Suppressor macrophage (primary cell): ENCODE measurements around the gene ZBTB38.

Source experiments
- DNase-seq, 4 experiments: peaks; one replicate each; pipeline ENCODE4 v3.0.0-alpha.2; 2020 to 2022

Gene ZBTB38

DNA sequence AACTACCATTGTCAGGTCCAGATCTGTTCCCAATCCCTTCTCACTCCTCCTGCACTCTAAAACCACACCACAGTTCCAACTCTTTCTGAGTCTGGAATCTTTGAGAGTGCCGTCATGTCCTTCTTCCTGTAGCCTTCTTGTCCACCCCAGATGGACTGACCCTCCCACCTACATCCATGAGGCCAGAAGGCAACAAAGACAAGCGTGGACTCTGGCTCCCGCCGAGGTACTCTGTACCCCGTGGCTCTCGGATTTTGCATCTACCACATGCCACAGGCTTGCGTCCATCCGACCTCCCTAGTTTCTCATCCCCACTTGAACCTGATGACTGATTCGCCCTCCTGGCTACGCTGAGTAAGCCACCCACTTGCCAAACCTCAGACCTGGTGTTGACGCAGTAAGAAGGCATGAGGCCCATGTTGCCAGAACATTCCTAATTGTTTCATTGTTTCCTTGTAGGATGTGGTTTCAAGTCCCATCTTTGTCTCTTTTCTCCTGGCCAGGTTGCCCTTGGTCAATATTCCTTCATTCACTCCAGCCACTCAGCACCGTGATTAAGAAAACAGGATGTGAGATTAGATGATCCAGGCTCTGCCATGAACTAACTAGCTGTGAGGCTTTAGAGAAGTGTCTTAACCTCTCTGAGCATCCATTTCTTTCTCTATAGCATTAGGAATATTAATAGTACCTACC lies 1.1 kb upstream of the ZBTB38 start:
- peak in 1 of 4 experiments; percentile 6 for DNase-seq

DNA sequence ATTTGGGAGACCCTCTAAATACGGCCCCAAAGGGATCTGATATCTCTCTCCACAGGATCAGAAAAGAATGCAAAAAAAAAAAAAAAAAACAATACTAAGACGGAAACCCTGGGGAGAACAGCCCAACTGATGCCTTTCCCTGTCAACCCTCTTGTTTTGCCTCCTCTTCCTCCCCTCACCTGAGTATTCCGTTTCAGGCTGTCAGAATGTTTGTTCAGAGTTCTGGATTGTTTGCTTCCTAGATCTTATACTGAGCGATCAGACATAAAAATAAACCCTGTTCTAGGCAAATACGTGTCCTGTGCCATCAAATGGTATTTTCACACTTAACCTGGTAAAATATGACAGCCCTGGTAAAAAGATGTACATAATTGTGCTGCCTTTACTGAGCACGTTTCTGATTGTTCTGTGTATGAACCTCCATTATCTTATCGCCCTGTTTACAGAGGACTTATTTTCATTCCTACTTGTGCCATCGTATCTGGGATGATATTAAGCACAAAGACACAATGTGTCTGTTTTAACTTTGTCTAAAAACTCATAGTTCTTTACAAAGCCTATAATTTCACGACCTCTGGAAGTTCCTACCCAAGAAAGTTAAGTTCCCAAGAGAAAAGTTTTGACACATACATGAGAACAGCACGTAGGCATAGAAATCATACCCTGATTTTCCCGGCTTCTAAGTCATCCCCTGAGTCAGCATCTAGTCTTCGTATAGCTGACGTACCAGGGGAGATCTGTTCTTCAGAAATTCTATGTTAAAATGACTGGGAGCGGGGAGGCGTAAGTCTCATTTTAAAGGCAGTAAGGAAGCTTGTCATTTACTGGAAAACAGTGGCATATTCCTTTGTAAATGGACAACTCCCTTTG lies 856 bp downstream of the ZBTB38 start:
- DNase-seq: no peak

DNA sequence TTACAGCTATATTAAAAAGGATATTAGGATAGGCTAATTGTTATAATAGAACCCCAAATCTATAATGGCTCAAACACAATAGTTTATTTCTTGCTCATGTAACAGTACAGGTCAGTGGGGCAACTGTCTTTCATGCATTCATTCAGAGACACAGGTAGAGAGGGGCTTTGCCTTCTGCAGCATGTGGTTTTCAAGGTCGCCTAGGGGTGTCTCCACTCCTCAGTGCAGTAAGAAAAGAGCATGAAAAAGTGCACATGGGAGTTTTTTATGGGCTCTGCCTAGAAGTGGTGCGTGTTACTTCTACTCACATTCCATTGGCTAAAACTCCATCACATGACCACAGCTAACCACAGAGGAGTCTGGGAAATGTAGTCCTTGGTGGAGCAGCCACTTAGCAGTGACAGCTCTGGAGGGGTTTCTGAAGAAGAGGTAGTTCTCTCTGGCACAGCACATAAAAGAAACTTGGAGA lies 1.8 kb downstream of the ZBTB38 start:
- peak; percentile 48 to 73 (median 64) for DNase-seq

DNA sequence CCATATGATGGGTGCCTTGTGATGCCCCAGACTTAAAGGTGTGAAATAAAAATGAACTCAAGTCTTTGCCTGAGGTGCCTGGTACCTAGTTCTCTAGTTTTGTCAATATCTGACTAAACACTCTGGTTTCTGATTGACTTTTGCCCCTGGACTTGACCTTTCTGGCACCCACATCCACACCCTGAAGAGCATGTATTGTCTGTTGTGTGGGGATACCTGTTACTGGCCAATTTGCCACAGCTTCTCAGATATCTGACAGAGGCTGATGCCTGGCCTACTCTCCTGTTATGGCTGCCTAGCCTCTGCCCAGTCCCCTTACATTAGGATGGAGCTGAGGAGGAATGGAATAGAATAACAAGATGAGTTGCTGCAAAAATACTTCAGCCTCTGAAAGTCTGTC lies 3.6 kb downstream of the ZBTB38 start:
- no peak for DNase-seq

DNA sequence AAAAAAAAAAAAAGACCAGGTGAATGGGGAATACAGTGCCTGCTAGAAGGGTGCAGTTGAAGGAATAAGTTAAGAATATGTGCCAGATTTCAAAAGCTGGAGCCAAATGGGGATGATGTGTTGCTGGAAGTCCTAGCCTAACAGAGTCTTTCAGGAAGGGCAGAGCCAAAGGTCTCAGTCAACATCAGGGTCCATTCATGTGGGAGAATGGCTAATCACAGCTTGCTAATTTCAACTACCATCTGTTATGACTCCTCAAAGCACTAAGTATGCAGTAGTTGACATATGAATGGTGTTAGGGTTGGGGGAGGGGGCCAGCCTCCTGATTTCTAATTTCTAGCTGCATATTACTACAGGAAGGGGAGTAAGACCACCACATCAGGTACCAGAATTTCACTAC lies 4.4 kb downstream of the ZBTB38 start:
- no peak for DNase-seq

DNA sequence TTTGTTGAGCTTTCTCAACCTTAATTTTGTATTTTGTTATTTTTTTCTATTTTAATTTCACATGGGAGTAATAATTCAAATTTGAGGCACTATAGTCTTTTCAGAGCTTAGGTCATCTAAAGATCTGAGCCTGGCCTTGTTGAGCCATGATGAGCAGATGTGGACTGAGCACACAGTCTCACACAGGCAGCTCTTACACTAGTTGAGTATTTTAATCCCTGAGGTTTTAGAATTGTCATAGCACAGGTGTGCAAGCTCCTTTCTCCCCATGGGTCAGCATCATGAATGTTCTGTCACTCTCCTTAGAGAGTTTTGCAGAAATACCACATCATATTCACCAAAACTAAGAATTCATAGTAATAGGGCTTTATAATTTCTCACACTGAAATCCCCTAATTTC lies 4.9 kb downstream of the ZBTB38 start:
- DNase-seq: no peak

DNA sequence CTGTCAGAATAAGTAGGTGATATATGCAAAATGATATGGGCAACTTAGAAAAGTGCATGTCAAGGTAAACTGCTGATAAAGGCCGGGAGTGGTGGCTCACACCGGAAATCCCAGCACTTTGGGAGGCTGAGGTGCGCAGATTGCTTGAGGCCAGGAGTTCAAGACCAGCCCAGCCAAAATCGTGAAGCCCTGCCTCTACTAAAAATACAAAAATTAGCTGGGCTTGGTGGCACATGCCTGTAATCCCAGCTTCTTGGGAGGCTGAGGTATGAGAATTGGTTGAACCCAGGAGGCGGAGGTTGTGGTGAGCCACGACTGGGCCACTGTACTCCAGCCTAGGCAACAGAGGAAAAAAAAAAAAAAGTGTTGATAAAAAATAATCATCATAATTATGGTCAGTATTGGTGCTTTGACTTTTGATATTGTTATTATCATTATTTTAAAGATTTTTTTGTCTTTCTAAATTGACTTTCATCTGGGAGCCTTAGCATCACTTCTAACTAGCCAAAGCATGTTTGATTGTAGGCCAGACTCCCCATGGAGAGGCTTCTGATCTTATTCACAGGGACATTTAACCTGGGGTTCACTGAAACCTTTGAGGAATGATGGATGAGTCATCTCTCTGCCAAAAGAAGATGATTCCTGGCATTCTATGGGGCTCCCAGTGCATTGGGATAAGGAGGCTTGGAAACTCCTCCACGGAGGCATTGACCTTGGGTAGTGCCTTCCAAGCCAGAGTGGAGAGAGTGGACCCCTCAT lies 5.6 kb downstream of the ZBTB38 start:
- DNase-seq: no peak

DNA sequence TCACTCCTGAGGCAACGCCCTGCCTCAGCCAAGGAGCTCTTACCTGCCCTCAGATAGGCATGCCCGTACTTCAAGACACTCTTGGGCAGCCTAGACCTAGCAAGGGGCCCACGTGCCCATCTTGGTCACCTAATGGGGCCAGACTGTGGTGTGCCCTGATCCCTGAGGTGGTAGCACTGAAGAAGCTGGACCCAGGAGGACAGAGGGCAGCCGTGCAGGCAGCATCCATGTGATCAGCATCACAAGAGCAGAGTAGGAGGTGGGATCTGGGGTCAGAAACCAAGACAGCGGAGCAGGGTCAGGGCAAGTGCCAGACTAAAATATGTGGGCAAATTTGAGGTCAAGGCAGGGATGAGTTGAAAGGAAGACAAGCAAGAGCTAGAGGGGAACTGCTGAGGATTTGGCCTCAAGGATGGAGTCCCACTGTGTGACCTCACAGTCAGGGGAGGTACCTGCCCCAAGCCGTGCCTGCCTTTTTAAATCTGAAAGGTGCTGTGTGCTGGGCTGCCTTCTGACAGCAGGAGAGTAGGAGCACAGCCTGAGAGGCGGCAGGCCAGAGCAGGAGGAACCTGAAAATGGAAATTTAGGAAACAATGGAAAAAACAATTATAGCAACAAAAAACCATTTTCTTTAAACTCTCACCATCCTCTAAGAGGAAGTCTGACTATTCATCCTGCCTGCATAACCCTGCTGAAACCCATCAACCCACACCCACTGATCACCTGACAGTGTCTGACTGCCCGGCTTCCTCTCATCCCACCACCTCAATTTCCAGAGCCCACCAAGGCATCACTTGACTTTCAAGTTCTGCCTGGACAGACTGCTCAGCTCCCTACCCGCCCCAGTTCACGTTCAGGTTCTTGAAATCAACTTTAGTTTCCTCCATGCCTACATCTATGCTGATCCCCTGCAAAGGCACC lies 7.3 kb downstream of the ZBTB38 start:
- DNase-seq: peak in 2 of 4 experiments; percentile 5 to 18

DNA sequence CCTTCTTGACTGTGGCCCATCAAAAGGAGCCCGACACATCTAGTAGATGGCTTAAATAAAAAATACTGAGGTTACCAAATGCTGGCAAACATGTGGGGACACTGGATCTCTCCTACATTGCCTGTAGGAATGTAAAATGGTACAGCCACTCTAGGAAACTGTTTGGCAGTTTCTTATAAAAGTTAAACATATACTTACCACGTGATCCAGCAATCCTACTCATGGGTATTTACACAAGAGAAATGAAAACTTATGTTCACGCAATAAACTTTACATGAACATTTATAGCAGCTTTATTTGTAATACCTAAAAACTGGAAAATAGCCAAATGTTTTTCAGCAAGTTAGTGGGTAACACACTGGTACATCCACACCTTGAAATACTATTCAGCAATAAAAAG lies 9.1 kb downstream of the ZBTB38 start:
- no peak for DNase-seq

DNA sequence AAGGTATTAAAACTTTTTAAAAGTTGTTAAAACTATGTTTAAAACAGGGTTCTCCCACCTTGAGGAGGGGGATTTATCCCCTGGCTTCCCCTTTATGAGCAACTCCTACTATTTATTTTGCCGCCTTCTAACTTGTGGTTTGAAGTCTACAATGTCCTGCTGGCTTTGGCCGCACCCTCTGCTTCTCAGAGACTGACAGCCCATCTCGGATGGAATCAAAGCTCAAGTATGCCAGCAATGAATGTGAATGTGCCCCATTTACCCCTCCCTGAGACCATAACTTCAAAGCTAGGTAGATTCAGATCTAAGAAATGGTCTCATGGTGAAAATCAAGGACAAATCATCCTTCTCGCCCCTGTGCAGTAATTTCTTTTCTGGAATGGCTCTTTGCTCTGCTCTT lies 10.3 kb downstream of the ZBTB38 start:
- DNase-seq: no peak

DNA sequence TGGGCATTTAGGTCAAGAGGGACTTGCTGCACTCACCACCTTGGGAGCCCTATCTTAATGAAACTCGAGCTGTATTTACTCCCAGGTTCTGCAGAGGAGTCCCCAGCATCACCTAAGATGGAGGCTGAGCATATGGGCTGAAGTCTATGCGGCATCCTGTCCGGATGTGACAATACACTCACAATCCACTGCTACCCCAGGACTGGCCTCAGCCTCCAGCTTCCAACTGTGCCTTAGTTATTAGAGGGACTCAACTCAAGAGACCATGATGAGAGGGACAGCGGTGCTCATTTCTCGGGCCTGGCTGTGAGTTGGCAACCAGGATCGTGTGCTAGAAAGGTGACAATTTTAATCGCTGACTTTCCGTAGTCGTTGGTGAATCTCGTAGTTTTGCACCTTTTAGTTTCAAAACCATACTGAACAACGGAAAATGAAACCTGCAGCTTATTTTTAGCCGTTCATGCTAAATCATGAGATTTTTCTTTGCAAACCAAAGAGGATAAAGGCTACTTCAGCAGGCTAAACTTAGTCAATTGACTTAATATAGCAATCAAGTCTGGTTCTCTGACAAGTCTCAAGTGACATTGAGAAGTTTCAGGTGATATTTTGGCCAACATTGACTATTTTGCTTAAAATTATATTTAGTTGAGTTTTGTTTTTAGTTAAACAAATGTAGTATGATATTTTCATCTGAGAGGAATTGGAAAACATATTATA lies 11.1 kb downstream of the ZBTB38 start:
- DNase-seq: no peak

DNA sequence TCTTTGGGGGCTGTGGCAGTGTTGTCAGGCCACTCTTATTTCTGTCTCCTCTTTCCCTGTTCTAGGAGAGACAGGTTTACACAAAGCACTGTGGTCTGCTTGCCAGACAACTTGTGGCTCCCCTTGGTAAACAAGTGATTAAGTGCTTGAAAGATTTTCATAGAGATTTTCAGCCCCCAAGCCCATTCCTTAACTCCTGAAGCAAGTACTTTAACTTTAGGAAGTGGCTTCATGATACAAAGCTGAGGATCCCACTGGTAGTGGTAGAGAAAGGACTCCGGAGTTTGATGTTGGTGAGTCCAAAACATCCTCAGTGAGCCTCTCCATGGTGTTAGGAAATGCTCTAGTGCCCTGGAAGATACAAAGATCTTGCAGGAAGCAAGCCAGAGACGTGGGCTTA lies 12.0 kb downstream of the ZBTB38 start:
- DNase-seq: no peak

DNA sequence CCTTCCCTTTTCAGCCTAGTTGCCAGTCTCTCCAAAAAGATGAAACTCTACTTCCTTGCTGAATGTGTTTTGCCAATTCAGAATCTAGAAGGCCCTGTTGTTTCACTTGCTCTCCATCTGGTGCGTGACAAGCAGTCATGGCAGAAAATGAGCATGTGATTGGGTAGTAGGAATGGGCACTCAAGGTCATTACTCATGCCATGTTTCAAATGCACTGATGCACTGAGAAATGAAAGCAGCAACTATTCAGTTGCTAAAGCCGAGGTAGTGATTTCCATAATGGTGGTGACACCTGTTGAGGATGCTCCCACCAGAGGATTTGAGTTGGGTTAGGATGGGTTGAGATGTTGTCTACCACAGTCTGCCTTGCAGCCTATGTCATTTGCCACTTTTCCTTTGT lies 12.7 kb downstream of the ZBTB38 start:
- DNase-seq: no peak

DNA sequence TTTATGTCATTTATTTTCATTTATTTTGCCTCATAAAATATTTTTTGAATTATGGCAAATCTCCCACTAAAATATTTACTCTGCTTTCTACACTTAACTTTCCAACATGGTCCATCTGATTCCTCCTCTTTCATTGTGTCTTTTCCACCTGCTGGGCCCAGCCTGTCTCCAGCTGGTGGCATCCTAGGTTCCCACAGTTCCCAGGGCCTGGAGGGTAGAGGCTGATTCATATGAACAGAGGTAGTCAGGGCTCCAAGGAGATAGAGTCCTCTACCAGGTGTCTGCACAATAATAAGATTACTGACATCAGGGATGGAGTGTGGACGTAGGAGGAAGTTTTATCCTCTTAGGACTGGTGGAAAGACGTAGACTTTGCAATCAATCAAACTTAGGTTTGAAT lies 14.3 kb downstream of the ZBTB38 start:
- no peak for DNase-seq

DNA sequence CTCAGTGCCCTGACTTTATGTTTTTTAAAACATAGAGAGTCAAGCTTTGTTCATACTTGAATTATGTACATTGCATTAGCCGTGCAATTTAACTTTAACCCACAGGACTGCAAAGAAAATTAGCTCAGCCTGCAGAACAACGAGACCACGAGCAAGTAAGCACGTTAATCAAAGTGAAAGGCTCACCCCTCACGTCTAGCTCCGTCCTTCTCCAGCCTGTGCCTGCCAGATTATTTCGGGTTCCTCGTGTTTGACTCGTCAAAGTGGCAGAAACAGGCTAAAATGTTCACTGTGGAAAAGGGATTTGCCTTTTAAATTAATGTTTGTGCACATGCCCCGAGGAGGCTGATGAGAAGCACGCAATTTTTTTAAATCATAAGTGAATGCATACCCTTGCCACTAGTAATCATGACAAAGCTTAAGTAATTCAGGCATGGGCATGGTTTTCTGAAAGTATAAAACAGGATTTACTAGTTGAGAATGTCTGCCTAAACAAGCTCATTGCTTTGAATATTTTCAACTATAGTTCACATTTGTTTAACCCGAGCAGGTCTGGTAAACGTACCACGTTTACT lies 15.3 kb downstream of the ZBTB38 start:
- DNase-seq: no peak

DNA sequence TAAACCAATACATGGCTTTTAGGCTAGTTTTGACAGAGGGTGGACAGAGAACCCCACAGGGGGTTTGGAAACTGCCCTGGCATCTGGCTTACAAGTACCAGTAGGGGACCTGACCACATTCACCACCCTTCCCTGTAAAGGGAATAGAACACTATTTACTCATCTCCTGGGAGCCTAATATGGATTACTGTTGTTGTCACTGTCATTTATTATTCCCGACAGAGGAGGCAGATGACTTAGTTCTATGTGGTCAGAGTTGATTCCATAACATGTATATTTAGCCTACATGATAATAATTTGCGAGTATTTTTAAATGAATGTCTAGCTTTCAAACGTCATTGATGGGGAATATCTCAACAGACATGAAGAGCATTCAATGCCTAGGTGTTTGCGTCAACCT lies 15.9 kb downstream of the ZBTB38 start:
- DNase-seq: no peak

DNA sequence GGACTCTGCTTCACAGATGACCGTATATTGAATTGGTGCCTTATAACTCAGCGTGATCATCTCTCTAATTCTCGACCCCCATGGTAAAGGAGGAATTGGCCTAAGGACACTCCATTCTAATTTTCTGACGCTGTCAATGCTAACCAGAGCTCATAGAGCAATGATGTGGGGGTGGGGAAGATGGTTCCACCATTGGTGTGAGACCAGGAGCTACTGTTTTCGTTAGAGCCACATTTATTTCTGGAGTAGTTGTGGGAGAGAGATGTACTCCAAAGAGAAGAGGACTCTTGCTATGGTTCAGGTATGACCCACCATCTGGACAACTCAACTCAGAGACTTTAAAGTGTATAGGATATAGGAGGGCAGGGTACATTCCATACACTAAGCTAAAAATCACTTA lies 16.3 kb downstream of the ZBTB38 start:
- no peak for DNase-seq

DNA sequence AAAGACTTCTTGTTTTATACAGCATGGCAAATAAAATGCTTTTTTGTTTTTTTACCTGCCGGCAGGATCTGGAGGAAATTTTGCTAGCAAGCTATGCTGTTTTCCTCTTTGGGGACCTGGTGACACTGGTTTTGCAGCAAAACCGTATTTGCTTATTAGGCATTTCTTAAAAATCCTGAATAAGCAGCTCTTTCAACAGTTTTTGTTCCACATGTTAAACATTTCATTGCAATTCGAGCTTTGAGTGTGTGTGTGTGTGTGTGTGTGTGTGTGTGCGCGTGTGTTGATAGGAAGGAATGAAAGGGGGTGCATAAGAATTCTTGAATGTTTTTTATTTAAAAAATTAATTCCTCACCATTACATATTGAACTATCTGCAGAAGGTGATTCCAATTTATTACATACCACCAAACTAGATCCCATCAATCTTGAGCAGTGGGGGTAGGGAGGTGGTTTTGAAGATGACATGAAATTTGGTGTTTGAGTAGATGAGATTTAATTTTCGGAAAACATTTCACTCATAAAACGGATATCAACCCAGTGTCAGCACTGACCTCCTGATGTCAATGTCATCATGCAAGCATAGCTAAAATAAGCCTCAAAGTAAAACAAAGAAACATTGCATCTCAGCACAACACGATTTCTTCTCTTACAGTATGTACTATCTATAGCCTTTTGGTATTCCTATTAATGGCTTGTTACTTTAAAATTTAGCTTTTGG lies 17.3 kb downstream of the ZBTB38 start:
- DNase-seq: peak in 1 of 4 experiments; percentile 46

DNA sequence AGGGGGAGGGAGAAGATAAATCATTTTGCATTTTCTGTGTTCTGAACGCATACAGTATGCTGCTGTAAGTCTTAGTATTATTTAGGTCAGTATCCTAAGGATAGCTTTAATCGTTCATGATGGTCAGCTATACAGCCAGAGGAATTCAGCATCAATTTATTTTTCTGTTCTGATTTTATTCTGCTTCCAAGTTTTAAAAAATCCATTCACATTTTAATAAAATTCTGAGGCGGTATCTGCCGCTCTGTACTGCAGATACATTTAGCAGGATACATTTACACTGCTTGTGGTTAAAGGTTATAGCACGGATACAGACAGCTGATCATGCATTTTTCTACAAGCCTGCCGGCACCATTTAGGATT lies 17.8 kb downstream of the ZBTB38 start:
- DNase-seq: no peak

DNA sequence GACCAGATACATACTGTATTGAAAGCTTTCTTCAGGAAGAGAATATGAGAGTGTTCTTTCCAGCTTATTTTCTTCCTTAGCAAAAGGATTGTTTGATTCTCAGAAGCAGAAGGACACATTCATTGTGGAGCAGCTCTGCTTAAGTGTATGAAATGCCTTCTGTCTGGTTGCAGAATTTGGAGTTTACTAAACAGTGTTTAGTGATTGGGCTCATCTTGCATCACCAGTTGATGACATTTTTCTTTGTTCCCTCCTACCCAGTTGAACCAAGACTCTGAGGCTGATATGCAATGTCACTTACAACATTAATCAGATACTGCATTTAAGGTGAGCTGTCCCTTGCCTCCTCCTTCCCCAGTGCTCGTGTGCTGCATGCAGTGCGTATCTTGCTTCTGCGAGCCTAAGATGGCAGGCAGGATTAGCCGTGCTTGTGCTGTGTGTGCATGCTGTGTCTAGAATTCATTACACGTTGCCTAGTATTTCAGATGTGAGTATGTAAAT lies 18.4 kb downstream of the ZBTB38 start:
- peak in 1 of 4 experiments; percentile 32 for DNase-seq
